ENCODE results near the gene SMG6.
A peak's percentile ranks its signal among the peaks of the same experiment; 100 is the strongest.

SMG6 gene

DNA sequence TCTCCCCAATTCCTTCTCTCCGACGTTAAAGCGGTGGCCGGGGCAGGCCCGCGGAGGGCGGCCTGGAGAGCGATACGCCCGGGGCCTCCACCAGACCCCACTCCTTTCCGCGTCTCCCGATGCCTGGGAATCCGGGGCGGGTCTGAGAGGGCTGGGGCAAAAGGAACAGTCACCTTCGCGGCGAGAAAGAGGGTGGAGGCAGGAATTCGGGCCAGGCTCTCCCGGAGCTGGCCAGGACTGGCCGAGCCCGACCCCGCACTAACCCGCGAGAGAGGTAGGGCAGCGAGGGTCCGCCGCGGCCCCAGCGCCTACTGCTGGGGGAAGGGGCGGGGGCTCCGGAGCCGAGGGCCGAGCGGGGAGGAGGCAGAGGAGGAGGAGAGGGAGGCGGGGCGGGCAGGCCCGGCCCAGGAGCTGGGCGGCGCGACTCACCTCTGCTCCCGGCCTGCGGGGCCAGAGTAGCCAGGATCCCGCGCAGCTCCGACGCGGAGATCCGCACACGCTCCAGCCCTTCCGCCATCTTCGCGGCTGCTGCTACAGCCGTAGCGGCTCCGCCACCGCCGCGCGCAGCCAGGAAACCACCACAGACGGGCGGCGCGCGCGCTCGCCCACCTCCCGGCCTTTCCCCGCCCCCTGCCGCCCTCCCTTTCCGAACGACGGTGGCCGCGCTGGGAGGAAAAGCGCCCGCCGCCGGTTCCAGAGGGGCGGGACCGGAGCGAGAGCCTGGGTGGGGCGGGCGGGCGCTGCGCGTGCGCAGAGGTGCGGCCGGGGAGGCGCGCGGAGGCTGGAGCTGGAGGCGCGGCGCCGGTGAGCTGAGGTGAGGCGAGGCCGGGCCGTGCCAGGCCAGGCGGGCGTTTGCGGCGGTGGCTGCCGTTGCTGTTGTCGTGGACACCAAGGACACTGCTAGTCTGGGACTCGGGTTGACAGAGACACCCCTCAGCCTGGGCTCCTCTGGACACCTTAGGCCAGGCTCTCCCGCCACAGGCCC, at the start of gene SMG6, which contains the start of gene SRR (continued):
- TF ChIP-seq, protein P1, sequence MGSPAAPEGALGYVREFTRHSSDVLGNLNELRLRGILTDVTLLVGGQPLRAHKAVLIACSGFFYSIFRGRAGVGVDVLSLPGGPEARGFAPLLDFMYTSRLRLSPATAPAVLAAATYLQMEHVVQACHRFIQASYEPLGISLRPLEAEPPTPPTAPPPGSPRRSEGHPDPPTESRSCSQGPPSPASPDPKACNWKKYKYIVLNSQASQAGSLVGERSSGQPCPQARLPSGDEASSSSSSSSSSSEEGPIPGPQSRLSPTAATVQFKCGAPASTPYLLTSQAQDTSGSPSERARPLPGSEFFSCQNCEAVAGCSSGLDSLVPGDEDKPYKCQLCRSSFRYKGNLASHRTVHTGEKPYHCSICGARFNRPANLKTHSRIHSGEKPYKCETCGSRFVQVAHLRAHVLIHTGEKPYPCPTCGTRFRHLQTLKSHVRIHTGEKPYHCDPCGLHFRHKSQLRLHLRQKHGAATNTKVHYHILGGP (tag by site-specific recombination; IDR thresholded peaks at IDR 0.05) = no peak
- TF ChIP-seq, protein P2, sequence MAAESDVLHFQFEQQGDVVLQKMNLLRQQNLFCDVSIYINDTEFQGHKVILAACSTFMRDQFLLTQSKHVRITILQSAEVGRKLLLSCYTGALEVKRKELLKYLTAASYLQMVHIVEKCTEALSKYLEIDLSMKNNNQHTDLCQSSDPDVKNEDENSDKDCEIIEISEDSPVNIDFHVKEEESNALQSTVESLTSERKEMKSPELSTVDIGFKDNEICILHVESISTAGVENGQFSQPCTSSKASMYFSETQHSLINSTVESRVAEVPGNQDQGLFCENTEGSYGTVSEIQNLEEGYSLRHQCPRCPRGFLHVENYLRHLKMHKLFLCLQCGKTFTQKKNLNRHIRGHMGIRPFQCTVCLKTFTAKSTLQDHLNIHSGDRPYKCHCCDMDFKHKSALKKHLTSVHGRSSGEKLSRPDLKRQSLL (tag by site-specific recombination; IDR thresholded peaks at IDR 0.05) = peak; percentile 42; the same call in 1 of the 2 replicates
- TF ChIP-seq, protein P3, sequence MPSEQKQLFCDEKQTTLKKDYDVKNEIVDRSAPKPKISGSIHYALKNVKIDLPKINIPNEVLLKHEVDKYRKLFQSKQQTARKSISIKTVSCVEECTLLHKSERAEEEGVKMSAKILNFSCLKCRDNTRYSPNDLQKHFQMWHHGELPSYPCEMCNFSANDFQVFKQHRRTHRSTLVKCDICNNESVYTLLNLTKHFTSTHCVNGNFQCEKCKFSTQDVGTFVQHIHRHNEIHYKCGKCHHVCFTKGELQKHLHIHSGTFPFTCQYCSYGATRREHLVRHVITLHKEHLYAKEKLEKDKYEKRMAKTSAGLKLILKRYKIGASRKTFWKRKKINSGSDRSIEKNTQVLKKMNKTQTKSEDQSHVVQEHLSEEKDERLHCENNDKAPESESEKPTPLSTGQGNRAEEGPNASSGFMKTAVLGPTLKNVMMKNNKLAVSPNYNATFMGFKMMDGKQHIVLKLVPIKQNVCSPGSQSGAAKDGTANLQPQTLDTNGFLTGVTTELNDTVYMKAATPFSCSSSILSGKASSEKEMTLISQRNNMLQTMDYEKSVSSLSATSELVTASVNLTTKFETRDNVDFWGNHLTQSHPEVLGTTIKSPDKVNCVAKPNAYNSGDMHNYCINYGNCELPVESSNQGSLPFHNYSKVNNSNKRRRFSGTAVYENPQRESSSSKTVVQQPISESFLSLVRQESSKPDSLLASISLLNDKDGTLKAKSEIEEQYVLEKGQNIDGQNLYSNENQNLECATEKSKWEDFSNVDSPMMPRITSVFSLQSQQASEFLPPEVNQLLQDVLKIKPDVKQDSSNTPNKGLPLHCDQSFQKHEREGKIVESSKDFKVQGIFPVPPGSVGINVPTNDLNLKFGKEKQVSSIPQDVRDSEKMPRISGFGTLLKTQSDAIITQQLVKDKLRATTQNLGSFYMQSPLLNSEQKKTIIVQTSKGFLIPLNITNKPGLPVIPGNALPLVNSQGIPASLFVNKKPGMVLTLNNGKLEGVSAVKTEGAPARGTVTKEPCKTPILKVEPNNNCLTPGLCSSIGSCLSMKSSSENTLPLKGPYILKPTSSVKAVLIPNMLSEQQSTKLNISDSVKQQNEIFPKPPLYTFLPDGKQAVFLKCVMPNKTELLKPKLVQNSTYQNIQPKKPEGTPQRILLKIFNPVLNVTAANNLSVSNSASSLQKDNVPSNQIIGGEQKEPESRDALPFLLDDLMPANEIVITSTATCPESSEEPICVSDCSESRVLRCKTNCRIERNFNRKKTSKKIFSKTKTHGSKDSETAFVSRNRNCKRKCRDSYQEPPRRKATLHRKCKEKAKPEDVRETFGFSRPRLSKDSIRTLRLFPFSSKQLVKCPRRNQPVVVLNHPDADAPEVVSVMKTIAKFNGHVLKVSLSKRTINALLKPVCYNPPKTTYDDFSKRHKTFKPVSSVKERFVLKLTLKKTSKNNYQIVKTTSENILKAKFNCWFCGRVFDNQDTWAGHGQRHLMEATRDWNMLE (tag by site-specific recombination; conservative IDR thresholded peaks at IDR 0.05; ENCODE audit: low read depth) = no peak
- TF ChIP-seq, protein P4, sequence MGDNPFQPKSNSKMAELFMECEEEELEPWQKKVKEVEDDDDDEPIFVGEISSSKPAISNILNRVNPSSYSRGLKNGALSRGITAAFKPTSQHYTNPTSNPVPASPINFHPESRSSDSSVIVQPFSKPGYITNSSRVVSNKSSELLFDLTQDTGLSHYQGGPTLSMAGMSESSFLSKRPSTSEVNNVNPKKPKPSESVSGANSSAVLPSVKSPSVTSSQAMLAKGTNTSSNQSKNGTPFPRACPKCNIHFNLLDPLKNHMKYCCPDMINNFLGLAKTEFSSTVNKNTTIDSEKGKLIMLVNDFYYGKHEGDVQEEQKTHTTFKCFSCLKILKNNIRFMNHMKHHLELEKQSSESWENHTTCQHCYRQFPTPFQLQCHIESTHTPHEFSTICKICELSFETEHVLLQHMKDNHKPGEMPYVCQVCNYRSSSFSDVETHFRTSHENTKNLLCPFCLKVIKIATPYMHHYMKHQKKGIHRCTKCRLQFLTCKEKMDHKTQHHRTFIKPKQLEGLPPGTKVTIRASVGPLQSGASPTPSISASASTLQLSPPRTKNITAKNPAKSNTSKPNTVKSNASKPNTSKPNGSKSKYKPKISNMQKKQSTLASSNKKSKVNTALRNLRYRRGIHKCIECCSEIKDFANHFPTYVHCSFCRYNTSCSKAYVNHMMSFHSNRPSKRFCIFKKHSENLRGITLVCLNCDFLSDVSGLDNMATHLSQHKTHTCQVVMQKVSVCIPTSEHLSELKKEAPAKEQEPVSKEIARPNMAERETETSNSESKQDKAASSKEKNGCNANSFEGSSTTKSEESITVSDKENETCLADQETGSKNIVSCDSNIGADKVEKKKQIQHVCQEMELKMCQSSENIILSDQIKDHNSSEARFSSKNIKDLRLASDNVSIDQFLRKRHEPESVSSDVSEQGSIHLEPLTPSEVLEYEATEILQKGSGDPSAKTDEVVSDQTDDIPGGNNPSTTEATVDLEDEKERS (tag by site-specific recombination; IDR thresholded peaks at IDR 0.05) = no peak
- TF ChIP-seq ZNF837 (tag by site-specific recombination; IDR thresholded peaks at IDR 0.05) (no peak), ZNF664 (tag by site-specific recombination; IDR thresholded peaks at IDR 0.05) (no peak), YY1 (tag by site-specific recombination; IDR thresholded peaks at IDR 0.05) (peak; percentile 68; the same call in 1 of the 2 replicates), ZNF76 (tag by site-specific recombination; IDR thresholded peaks at IDR 0.05; ENCODE audit: borderline replicate concordance, low read depth) (peak; percentile 49; the same call in 1 of the 2 replicates), ZNF37A (tag by site-specific recombination; IDR thresholded peaks at IDR 0.05) (no peak), ZNF221 (tag by site-specific recombination; IDR thresholded peaks at IDR 0.05; ENCODE audit: borderline replicate concordance) (no peak), ZNF624 (tag by site-specific recombination; IDR thresholded peaks at IDR 0.05) (no peak)
- TF ChIP-seq, protein P5, sequence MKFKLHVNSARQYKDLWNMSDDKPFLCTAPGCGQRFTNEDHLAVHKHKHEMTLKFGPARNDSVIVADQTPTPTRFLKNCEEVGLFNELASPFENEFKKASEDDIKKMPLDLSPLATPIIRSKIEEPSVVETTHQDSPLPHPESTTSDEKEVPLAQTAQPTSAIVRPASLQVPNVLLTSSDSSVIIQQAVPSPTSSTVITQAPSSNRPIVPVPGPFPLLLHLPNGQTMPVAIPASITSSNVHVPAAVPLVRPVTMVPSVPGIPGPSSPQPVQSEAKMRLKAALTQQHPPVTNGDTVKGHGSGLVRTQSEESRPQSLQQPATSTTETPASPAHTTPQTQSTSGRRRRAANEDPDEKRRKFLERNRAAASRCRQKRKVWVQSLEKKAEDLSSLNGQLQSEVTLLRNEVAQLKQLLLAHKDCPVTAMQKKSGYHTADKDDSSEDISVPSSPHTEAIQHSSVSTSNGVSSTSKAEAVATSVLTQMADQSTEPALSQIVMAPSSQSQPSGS (tag by site-specific recombination; IDR thresholded peaks at IDR 0.05; ENCODE audit: low read depth) = no peak
- TF ChIP-seq, protein P6, sequence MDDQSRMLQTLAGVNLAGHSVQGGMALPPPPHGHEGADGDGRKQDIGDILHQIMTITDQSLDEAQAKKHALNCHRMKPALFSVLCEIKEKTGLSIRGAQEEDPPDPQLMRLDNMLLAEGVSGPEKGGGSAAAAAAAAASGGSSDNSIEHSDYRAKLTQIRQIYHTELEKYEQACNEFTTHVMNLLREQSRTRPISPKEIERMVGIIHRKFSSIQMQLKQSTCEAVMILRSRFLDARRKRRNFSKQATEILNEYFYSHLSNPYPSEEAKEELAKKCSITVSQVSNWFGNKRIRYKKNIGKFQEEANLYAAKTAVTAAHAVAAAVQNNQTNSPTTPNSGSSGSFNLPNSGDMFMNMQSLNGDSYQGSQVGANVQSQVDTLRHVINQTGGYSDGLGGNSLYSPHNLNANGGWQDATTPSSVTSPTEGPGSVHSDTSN (CRISPR knock-in tag; IDR thresholded peaks at IDR 0.05) = peak; percentile 13; the same call in 1 of the 2 replicates
- TF ChIP-seq, protein P7, sequence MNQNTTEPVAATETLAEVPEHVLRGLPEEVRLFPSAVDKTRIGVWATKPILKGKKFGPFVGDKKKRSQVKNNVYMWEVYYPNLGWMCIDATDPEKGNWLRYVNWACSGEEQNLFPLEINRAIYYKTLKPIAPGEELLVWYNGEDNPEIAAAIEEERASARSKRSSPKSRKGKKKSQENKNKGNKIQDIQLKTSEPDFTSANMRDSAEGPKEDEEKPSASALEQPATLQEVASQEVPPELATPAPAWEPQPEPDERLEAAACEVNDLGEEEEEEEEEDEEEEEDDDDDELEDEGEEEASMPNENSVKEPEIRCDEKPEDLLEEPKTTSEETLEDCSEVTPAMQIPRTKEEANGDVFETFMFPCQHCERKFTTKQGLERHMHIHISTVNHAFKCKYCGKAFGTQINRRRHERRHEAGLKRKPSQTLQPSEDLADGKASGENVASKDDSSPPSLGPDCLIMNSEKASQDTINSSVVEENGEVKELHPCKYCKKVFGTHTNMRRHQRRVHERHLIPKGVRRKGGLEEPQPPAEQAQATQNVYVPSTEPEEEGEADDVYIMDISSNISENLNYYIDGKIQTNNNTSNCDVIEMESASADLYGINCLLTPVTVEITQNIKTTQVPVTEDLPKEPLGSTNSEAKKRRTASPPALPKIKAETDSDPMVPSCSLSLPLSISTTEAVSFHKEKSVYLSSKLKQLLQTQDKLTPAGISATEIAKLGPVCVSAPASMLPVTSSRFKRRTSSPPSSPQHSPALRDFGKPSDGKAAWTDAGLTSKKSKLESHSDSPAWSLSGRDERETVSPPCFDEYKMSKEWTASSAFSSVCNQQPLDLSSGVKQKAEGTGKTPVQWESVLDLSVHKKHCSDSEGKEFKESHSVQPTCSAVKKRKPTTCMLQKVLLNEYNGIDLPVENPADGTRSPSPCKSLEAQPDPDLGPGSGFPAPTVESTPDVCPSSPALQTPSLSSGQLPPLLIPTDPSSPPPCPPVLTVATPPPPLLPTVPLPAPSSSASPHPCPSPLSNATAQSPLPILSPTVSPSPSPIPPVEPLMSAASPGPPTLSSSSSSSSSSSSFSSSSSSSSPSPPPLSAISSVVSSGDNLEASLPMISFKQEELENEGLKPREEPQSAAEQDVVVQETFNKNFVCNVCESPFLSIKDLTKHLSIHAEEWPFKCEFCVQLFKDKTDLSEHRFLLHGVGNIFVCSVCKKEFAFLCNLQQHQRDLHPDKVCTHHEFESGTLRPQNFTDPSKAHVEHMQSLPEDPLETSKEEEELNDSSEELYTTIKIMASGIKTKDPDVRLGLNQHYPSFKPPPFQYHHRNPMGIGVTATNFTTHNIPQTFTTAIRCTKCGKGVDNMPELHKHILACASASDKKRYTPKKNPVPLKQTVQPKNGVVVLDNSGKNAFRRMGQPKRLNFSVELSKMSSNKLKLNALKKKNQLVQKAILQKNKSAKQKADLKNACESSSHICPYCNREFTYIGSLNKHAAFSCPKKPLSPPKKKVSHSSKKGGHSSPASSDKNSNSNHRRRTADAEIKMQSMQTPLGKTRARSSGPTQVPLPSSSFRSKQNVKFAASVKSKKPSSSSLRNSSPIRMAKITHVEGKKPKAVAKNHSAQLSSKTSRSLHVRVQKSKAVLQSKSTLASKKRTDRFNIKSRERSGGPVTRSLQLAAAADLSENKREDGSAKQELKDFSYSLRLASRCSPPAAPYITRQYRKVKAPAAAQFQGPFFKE (tag by site-specific recombination; IDR thresholded peaks at IDR 0.05; ENCODE audit: borderline replicate concordance) = no peak
- TF ChIP-seq, protein P8, sequence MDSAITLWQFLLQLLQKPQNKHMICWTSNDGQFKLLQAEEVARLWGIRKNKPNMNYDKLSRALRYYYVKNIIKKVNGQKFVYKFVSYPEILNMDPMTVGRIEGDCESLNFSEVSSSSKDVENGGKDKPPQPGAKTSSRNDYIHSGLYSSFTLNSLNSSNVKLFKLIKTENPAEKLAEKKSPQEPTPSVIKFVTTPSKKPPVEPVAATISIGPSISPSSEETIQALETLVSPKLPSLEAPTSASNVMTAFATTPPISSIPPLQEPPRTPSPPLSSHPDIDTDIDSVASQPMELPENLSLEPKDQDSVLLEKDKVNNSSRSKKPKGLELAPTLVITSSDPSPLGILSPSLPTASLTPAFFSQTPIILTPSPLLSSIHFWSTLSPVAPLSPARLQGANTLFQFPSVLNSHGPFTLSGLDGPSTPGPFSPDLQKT (IDR thresholded peaks at IDR 0.05; ENCODE audit: borderline replicate concordance, low read depth, low read length) = no peak
